HepG2 (cell line): Measurements from ENCODE around the gene TPRA1. TPM values are rescaled to one million over a fixed set of nuclear protein-coding genes. Genes with fewer than 3 reads are reported as not detected.

ENCODE experiments used
- ATF1 ChIP-seq: IDR thresholded peaks from 2 replicates; pipeline ENCODE4 v1.6.1; 2016; ENCODE audit warnings: mild to moderate bottlenecking, control low read depth
- EED ChIP-seq: sonication (generic); formaldehyde crosslinking; IDR thresholded peaks from 2 replicates; pipeline ENCODE4 v1.5.0; 2020; ENCODE audit warnings: mild to moderate bottlenecking, missing genetic modification reagents
- HOXA3 ChIP-seq: sonication (generic); formaldehyde crosslinking; IDR thresholded peaks from 2 replicates; pipeline ENCODE4 v1.5.0; 2020; ENCODE audit warnings: missing genetic modification reagents
- HOXD1 ChIP-seq: sonication (generic); formaldehyde crosslinking; IDR thresholded peaks from 2 replicates; pipeline ENCODE4 v1.5.0; 2020; ENCODE audit warnings: missing genetic modification reagents
- JUN ChIP-seq: sonication (generic); formaldehyde crosslinking; IDR thresholded peaks from 2 replicates; pipeline ENCODE4 v1.4.0; 2020; ENCODE audit warnings: mild to moderate bottlenecking, missing genetic modification reagents
- ZNF33A ChIP-seq: sonication (generic); formaldehyde crosslinking; IDR thresholded peaks from 2 replicates; pipeline ENCODE4 v1.5.1; 2020; ENCODE audit warnings: missing genetic modification reagents, mild to moderate bottlenecking, moderate library complexity, borderline replicate concordance
- ZNF382 ChIP-seq: sonication (generic); formaldehyde crosslinking; IDR thresholded peaks from 2 replicates; pipeline ENCODE4 v1.5.0; 2020; ENCODE audit warnings: missing genetic modification reagents, mild to moderate bottlenecking, borderline replicate concordance
- ZNF547 ChIP-seq: sonication (generic); formaldehyde crosslinking; IDR thresholded peaks from 2 replicates; pipeline ENCODE4 v1.5.1; 2020; ENCODE audit warnings: mild to moderate bottlenecking, missing genetic modification reagents
- ZNF572 ChIP-seq: sonication (generic); formaldehyde crosslinking; IDR thresholded peaks from 2 replicates; pipeline ENCODE4 v1.5.1; 2020; ENCODE audit warnings: mild to moderate bottlenecking, missing genetic modification reagents
- ZNF660 ChIP-seq: sonication (generic); formaldehyde crosslinking; IDR thresholded peaks from 2 replicates; pipeline ENCODE4 v1.5.1; 2020; ENCODE audit warnings: mild to moderate bottlenecking, low read depth, missing genetic modification reagents, borderline replicate concordance
- ZNF749 ChIP-seq: sonication (generic); formaldehyde crosslinking; IDR thresholded peaks from 2 replicates; pipeline ENCODE4 v1.8.0; 2022; ENCODE audit warnings: mild to moderate bottlenecking, missing genetic modification reagents, moderate library complexity, borderline replicate concordance
- ZSCAN9 ChIP-seq: IDR thresholded peaks from 2 replicates; pipeline ENCODE4 v1.6.1; 2016; ENCODE audit warnings: borderline replicate concordance
- polyA plus RNA-seq, 8 experiments: library from polyadenylated mRNA; depleted of rRNA in 3 of 8; stranded (reverse) in 7 of 8; unstranded in 1 of 8; fragments of >200 nt; fragmentation: Illumina TruSeq in 4 of 8; extraction: Trizol in 4 of 8; gene quantifications; 2 replicates each; pipeline versions ENCODE4 v1.2.1 to v1.2.3, GENCODE V29; 2011 to 2016; ENCODE audit warnings: low read depth in 4 of 8, missing spikeins in 1 of 8, mixed read lengths in 1 of 8; ENCODE audit not compliant: insufficient read depth in 1 of 8
- total RNA-seq, 5 experiments: library from RNA; depleted of rRNA; stranded (reverse); fragments of >200 nt; fragmentation: Illumina TruSeq; extraction: Trizol; gene quantifications; 2 replicates each; pipeline ENCODE4 v1.2.3, GENCODE V29; 2016; ENCODE audit warnings: low read depth in 1 of 5
- TF ChIP-seq, protein P1 (sequence below): sonication (generic); formaldehyde crosslinking; IDR thresholded peaks from 2 replicates; pipeline ENCODE4 v1.4.0; 2020; ENCODE audit warnings: mild to moderate bottlenecking, missing genetic modification reagents
- TF ChIP-seq, protein P2 (sequence below): sonication (generic); formaldehyde crosslinking; IDR thresholded peaks from 2 replicates; pipeline ENCODE4 v1.4.0; 2020; ENCODE audit warnings: mild to moderate bottlenecking, low read depth, missing genetic modification reagents
- TF ChIP-seq, protein P3 (sequence below): sonication (generic); formaldehyde crosslinking; IDR thresholded peaks from 2 replicates; pipeline ENCODE4 v1.9.0; 2022; ENCODE audit warnings: missing genetic modification reagents, mild to moderate bottlenecking, borderline replicate concordance
- TF ChIP-seq, protein P4 (sequence below): IDR thresholded peaks from 2 replicates; pipeline ENCODE4 v1.6.1; 2016; ENCODE audit warnings: low read depth
- TF ChIP-seq, protein P5 (sequence below): sonication (generic); formaldehyde crosslinking; IDR thresholded peaks from 2 replicates; pipeline ENCODE4 v1.5.0; 2020; ENCODE audit warnings: mild to moderate bottlenecking, missing genetic modification reagents, moderate library complexity
- TF ChIP-seq, protein P6 (sequence below): IDR thresholded peaks from 2 replicates; pipeline ENCODE4 v1.6.1; 2016; ENCODE audit warnings: mild to moderate bottlenecking, missing biosample characterization, missing genetic modification reagents
- TF ChIP-seq, protein P7 (sequence below): sonication (generic); formaldehyde crosslinking; conservative IDR thresholded peaks from 2 replicates; pipeline ENCODE4 v1.4.0; 2020; ENCODE audit warnings: missing genetic modification reagents

The TPRA1 gene
- total and polyA plus RNA-seq, 2 of the 13 experiments (the other 11 are each of a cell fraction or from before 2014, with no cell fraction given): 25.4 to 25.8 TPM

DNA sequence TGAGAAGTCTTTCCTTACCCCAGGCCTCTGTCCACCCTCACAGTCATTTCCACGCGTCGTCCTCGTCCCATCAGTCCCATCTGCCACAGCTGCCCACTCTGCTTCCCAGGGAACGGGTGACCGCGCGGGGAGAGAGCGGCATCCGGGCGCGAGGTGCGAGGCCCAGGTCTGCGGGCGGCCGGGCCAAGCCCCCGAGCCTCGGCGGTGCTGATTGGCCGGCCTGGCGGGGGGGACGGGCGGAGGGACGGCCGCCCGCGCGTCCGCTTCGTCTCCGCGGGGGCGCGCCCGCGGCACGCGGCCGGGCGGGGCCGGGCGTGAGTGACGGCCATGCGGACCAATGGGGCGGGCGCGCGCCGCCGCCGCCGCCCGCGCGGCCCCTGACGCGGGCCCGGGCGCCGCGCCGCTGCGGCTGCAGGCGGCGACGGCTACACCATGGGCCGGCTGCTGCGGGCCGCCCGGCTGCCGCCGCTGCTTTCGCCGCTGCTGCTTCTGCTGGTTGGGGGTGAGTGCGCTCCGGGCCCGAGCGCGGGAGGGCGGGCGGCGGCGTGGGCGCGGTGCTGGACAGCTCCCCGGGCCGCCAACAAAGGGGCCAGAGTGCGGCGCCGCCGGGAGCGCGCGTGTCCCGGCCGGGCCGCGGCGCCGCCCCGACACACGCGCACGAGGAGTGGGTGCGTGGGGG is 38.4 kb upstream of the TPRA1 start, which contains the start of gene PODXL2 (continued):
- TF ChIP-seq, protein P1, sequence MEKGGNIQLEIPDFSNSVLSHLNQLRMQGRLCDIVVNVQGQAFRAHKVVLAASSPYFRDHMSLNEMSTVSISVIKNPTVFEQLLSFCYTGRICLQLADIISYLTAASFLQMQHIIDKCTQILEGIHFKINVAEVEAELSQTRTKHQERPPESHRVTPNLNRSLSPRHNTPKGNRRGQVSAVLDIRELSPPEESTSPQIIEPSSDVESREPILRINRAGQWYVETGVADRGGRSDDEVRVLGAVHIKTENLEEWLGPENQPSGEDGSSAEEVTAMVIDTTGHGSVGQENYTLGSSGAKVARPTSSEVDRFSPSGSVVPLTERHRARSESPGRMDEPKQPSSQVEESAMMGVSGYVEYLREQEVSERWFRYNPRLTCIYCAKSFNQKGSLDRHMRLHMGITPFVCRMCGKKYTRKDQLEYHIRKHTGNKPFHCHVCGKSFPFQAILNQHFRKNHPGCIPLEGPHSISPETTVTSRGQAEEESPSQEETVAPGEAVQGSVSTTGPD (CRISPR knock-in tag): no peak
- TF ChIP-seq HOXD1 (CRISPR knock-in tag): no peak
- TF ChIP-seq, protein P2, sequence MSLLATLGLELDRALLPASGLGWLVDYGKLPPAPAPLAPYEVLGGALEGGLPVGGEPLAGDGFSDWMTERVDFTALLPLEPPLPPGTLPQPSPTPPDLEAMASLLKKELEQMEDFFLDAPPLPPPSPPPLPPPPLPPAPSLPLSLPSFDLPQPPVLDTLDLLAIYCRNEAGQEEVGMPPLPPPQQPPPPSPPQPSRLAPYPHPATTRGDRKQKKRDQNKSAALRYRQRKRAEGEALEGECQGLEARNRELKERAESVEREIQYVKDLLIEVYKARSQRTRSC: 0 out of 2 replicates have a peak, but pooled peaks have one; percentile 77
- TF ChIP-seq EED (CRISPR knock-in tag): peak; percentile 84; the same call in 1 of the 2 replicates
- TF ChIP-seq ZNF660: no peak
- TF ChIP-seq ZNF749 (CRISPR knock-in tag): peak; percentile 60; the same call in 1 of the 2 replicates
- TF ChIP-seq, protein P3, sequence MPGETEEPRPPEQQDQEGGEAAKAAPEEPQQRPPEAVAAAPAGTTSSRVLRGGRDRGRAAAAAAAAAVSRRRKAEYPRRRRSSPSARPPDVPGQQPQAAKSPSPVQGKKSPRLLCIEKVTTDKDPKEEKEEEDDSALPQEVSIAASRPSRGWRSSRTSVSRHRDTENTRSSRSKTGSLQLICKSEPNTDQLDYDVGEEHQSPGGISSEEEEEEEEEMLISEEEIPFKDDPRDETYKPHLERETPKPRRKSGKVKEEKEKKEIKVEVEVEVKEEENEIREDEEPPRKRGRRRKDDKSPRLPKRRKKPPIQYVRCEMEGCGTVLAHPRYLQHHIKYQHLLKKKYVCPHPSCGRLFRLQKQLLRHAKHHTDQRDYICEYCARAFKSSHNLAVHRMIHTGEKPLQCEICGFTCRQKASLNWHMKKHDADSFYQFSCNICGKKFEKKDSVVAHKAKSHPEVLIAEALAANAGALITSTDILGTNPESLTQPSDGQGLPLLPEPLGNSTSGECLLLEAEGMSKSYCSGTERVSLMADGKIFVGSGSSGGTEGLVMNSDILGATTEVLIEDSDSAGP (CRISPR knock-in tag): peak; percentile 32; the same call in 1 of the 2 replicates
- 0 out of 2 replicates have a peak, but pooled peaks have one; percentile 37 for TF ChIP-seq ZNF572 (CRISPR knock-in tag)
- no peak for TF ChIP-seq ZNF33A
- TF ChIP-seq, protein P4, sequence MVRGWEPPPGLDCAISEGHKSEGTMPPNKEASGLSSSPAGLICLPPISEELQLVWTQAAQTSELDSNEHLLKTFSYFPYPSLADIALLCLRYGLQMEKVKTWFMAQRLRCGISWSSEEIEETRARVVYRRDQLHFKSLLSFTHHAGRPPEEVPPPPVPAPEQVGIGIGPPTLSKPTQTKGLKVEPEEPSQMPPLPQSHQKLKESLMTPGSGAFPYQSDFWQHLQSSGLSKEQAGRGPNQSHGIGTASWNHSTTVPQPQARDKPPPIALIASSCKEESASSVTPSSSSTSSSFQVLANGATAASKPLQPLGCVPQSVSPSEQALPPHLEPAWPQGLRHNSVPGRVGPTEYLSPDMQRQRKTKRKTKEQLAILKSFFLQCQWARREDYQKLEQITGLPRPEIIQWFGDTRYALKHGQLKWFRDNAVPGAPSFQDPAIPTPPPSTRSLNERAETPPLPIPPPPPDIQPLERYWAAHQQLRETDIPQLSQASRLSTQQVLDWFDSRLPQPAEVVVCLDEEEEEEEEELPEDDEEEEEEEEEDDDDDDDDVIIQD: no peak
- peak; percentile 58; the same call in 1 of the 2 replicates for TF ChIP-seq HOXA3 (CRISPR knock-in tag)
- peak; percentile 63; the same call in 1 of the 2 replicates for TF ChIP-seq ZSCAN9 (CRISPR knock-in tag)
- no peak for TF ChIP-seq JUN (CRISPR knock-in tag)
- TF ChIP-seq, protein P5, sequence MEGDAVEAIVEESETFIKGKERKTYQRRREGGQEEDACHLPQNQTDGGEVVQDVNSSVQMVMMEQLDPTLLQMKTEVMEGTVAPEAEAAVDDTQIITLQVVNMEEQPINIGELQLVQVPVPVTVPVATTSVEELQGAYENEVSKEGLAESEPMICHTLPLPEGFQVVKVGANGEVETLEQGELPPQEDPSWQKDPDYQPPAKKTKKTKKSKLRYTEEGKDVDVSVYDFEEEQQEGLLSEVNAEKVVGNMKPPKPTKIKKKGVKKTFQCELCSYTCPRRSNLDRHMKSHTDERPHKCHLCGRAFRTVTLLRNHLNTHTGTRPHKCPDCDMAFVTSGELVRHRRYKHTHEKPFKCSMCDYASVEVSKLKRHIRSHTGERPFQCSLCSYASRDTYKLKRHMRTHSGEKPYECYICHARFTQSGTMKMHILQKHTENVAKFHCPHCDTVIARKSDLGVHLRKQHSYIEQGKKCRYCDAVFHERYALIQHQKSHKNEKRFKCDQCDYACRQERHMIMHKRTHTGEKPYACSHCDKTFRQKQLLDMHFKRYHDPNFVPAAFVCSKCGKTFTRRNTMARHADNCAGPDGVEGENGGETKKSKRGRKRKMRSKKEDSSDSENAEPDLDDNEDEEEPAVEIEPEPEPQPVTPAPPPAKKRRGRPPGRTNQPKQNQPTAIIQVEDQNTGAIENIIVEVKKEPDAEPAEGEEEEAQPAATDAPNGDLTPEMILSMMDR: no peak
- no peak for TF ChIP-seq ATF1
- no peak for TF ChIP-seq ZNF382
- TF ChIP-seq, protein P6, sequence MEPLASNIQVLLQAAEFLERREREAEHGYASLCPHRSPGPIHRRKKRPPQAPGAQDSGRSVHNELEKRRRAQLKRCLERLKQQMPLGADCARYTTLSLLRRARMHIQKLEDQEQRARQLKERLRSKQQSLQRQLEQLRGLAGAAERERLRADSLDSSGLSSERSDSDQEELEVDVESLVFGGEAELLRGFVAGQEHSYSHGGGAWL (CRISPR knock-in tag): peak; percentile 90; the same call in 1 of the 2 replicates
- peak; percentile 95 for TF ChIP-seq ZNF547 (CRISPR knock-in tag)
- TF ChIP-seq, protein P7, sequence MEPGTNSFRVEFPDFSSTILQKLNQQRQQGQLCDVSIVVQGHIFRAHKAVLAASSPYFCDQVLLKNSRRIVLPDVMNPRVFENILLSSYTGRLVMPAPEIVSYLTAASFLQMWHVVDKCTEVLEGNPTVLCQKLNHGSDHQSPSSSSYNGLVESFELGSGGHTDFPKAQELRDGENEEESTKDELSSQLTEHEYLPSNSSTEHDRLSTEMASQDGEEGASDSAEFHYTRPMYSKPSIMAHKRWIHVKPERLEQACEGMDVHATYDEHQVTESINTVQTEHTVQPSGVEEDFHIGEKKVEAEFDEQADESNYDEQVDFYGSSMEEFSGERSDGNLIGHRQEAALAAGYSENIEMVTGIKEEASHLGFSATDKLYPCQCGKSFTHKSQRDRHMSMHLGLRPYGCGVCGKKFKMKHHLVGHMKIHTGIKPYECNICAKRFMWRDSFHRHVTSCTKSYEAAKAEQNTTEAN: 0 out of 2 replicates have a peak, but pooled peaks have one; percentile 27
